ENCODE measurements around the gene CEP72.
"Not testable (repeated sequence)": the region's sequence is repeated elsewhere in the genome, so short reads cannot be mapped to it uniquely, and the experiment has no call there.

CEP72 gene

GRCh38 chr5:601771-602465 lies 10.2 kb upstream of the CEP72 start:
- no peak for DNase-seq

GRCh38 chr5:602466-603035 lies 9.6 kb upstream of the CEP72 start:
- no peak for DNase-seq

GRCh38 chr5:603081-603998 lies 8.8 kb upstream of the CEP72 start:
- DNase-seq, result peak; percentile 5 to 6

GRCh38 chr5:604391-604831 lies 7.7 kb upstream of the CEP72 start:
- no peak for DNase-seq

- DNase-seq, result not testable (repeated sequence)
Measured at GRCh38 chr5:605090-605489, 7.0 kb upstream of the CEP72 start.

- DNase-seq, result no peak
Measured at GRCh38 chr5:606061-606460, 6.1 kb upstream of the CEP72 start.

GRCh38 chr5:606526-607399 lies 5.4 kb upstream of the CEP72 start:
- DNase-seq, result no peak

- no peak for DNase-seq
Measured at GRCh38 chr5:607541-608428, 4.4 kb upstream of the CEP72 start.

- no peak for DNase-seq
Measured at GRCh38 chr5:608429-609370, 3.4 kb upstream of the CEP72 start.

- no peak for DNase-seq
Measured at GRCh38 chr5:609506-609905, 2.6 kb upstream of the CEP72 start.

- DNase-seq, result no peak
Measured at GRCh38 chr5:610011-610743, 2.0 kb upstream of the CEP72 start.

- DNase-seq, result no peak
Measured at GRCh38 chr5:610744-611730, 1.1 kb upstream of the CEP72 start.

- DNase-seq, result no peak
Measured at GRCh38 chr5:612498-613424, 621 bp downstream of the CEP72 start.

- no peak for DNase-seq
Measured at GRCh38 chr5:616484-617039, 4.4 kb downstream of the CEP72 start.

- DNase-seq, result no peak
Measured at GRCh38 chr5:617896-618295, 5.8 kb downstream of the CEP72 start.

GRCh38 chr5:618450-618849 lies 6.3 kb downstream of the CEP72 start:
- no peak for DNase-seq

GRCh38 chr5:619444-619843 lies 7.3 kb downstream of the CEP72 start:
- DNase-seq, result no peak

Measured in cerebellar nuclear complex (tissue), 1 donor.